ENCODE results near the gene TACR2. TPM values are rescaled to one million over a fixed set of nuclear protein-coding genes. Genes with fewer than 3 reads are reported as not detected.

Gene TACR2
- total and polyA plus RNA-seq, 2 donors (not counting 1 experiment from before 2014, with no cell fraction given): 0.15 to 0.17 TPM

DNA sequence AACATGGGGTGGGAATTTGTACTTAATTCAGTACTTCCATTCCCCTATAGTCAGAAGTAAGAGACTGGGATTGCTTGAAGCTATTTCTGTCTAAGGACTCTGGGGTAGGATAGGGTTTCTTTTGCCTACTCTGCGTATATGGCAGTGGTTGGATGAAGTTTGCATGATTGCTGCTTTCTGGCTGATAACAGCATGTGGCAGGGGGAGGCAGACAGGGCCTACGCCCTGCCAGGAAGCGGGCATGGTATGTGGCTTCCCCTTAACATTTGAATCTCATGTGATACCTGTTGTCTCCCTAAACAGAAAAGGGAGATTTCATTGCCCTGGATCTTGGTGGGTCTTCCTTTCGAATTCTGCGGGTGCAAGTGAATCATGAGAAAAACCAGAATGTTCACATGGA is 57.1 kb downstream of the TACR2 start:
- DNase-seq (ENCODE audit: low read depth in 2 of 2): no peak
- Histone ChIP-seq H3K9ac (ENCODE audit: insufficient read depth, low read length) (no peak overlapping the region), H4K20me1 (ENCODE audit: control insufficient read depth, extremely low read depth, insufficient read depth, low read length) (no peaks in the 10 kb centered on the region)

DNA sequence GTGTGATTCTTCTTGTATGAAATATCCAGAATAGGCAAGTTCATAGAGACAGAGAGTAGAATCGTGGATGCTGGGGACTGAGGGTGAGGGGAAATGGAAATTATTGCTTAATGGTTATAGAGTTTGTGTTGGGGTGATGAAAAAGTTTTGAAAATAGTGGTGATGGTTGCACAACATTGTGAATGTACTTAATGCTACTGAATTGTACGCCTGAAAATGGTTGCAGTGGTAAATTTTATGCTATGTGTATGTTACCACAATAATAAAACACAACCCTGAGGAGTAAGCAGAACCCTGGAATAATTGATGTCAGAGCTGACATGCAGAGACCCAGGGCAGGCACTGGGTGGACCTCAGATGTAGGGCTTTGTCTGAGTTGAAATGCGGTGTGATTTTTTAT is 57.6 kb downstream of the TACR2 start:
- DNase-seq (ENCODE audit: low read depth in 2 of 2): peak in 1 of 2 donors; percentile 68
- TF ChIP-seq, protein P1, sequence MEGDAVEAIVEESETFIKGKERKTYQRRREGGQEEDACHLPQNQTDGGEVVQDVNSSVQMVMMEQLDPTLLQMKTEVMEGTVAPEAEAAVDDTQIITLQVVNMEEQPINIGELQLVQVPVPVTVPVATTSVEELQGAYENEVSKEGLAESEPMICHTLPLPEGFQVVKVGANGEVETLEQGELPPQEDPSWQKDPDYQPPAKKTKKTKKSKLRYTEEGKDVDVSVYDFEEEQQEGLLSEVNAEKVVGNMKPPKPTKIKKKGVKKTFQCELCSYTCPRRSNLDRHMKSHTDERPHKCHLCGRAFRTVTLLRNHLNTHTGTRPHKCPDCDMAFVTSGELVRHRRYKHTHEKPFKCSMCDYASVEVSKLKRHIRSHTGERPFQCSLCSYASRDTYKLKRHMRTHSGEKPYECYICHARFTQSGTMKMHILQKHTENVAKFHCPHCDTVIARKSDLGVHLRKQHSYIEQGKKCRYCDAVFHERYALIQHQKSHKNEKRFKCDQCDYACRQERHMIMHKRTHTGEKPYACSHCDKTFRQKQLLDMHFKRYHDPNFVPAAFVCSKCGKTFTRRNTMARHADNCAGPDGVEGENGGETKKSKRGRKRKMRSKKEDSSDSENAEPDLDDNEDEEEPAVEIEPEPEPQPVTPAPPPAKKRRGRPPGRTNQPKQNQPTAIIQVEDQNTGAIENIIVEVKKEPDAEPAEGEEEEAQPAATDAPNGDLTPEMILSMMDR (conservative IDR thresholded peaks at IDR 0.05 in 1 of 2, IDR thresholded peaks at IDR 0.05 in 1 of 2; ENCODE audit: low read depth in 1 of 2, low read length in 2 of 2): no peak
- TF ChIP-seq EZH2 (IDR thresholded peaks at IDR 0.05; ENCODE audit: low read length, missing control alignments): no peak
- H3K79me2 ChIP-seq (ENCODE audit: control insufficient read depth, insufficient read depth, low read length): peaks cover 13% of the 10 kb centered on the region

More for the DNA sequence above, 57.1 kb downstream of the TACR2 start:
- Histone ChIP-seq H3K4me3 (replicated peaks in 1 of 4; ENCODE audit: control extremely low read depth in 1 of 4, insufficient read depth in 1 of 4, low read depth in 3 of 4, low read length in 4 of 4) (no peak overlapping the region), H3K9me3 (ENCODE audit: control insufficient read depth, insufficient read depth, low read depth, low read length) (no peaks in the 10 kb centered on the region), H3K36me3 (ENCODE audit: control insufficient read depth, insufficient read depth, low read length) (peaks cover 2% of the 10 kb centered on the region), H3K79me2 (ENCODE audit: control insufficient read depth, insufficient read depth, low read length) (peaks cover 9% of the 10 kb centered on the region), H3K27me3 (ENCODE audit: control insufficient read depth, insufficient read depth, low read length) (no peaks in the 10 kb centered on the region), H2AFZ (ENCODE audit: low read length) (no peak overlapping the region), H3K27ac (ENCODE audit: insufficient read depth, low read length) (no peak overlapping the region), H3K4me2 (ENCODE audit: extremely low read depth, insufficient read depth, low read length) (no peak overlapping the region), H3K4me1 (ENCODE audit: control insufficient read depth, extremely low read depth, insufficient read depth, low read length) (peaks cover 26% of the 10 kb centered on the region)
- TF ChIP-seq, protein P1 (conservative IDR thresholded peaks at IDR 0.05 in 1 of 2, IDR thresholded peaks at IDR 0.05 in 1 of 2; ENCODE audit: low read depth in 1 of 2, low read length in 2 of 2): no peak
- TF ChIP-seq EZH2 (IDR thresholded peaks at IDR 0.05; ENCODE audit: low read length, missing control alignments): no peak

DNA sequence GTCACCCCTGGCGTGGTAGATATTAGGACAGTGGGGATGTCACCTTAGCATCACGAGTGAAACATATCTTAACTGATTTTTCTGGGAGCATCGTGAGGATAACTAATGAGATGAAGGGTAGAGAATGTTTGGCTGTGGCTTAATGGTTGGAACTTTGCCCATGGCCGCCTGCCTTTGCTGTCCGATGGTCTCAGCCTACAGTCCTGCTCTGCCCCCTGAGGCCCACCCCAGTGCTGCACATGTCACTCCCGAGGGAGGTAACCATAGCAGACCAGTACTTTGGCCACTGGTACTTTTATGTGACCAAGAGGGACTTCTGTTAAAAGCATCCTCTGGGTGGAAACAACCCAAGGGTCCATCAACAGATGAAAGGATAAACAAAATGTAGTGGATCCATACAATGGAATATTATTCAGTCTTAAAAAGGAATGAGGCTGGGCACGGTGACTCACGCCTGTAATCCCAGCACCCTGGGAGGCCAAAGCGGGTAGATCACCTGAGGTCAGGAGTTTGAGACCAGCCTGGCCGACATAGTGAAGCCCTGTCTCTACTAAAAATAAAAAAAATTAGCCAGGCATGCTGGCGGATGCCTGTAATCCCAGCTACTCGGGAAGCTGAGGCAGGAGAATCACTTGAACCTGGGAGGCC is 58.4 kb downstream of the TACR2 start:
- Histone ChIP-seq H2AFZ (ENCODE audit: low read length) (no peak overlapping the region), H3K4me2 (ENCODE audit: extremely low read depth, insufficient read depth, low read length) (no peak overlapping the region), H4K20me1 (ENCODE audit: control insufficient read depth, extremely low read depth, insufficient read depth, low read length) (no peaks in the 10 kb centered on the region), H3K9me3 (ENCODE audit: control insufficient read depth, insufficient read depth, low read depth, low read length) (no peaks in the 10 kb centered on the region), H3K9ac (ENCODE audit: insufficient read depth, low read length) (no peak overlapping the region), H3K36me3 (ENCODE audit: control insufficient read depth, insufficient read depth, low read length) (peaks cover 2% of the 10 kb centered on the region), H3K4me3 (replicated peaks in 1 of 4; ENCODE audit: control extremely low read depth in 1 of 4, insufficient read depth in 1 of 4, low read depth in 3 of 4, low read length in 4 of 4) (no peak overlapping the region), H3K79me2 (ENCODE audit: control insufficient read depth, insufficient read depth, low read length) (peaks cover 20% of the 10 kb centered on the region), H3K4me1 (ENCODE audit: control insufficient read depth, extremely low read depth, insufficient read depth, low read length) (peaks cover 32% of the 10 kb centered on the region), H3K27ac (ENCODE audit: insufficient read depth, low read length) (no peak overlapping the region), H3K27me3 (ENCODE audit: control insufficient read depth, insufficient read depth, low read length) (no peaks in the 10 kb centered on the region)
- TF ChIP-seq, protein P1 (conservative IDR thresholded peaks at IDR 0.05 in 1 of 2, IDR thresholded peaks at IDR 0.05 in 1 of 2; ENCODE audit: low read depth in 1 of 2, low read length in 2 of 2): no peak
- TF ChIP-seq EZH2 (IDR thresholded peaks at IDR 0.05; ENCODE audit: low read length, missing control alignments): no peak
- DNase-seq (ENCODE audit: low read depth in 2 of 2): no peak

More for the DNA sequence above, 57.6 kb downstream of the TACR2 start:
- H3K9me3 ChIP-seq (ENCODE audit: control insufficient read depth, insufficient read depth, low read depth, low read length): no peaks in the 10 kb centered on the region
- no peaks in the 10 kb centered on the region for H4K20me1 ChIP-seq (ENCODE audit: control insufficient read depth, extremely low read depth, insufficient read depth, low read length)
- H3K4me3 ChIP-seq (replicated peaks in 1 of 4; ENCODE audit: control extremely low read depth in 1 of 4, insufficient read depth in 1 of 4, low read depth in 3 of 4, low read length in 4 of 4): no peak overlapping the region
- no peak overlapping the region for H3K27ac ChIP-seq (ENCODE audit: insufficient read depth, low read length)
- peaks cover 26% of the 10 kb centered on the region for H3K4me1 ChIP-seq (ENCODE audit: control insufficient read depth, extremely low read depth, insufficient read depth, low read length)
- H3K4me2 ChIP-seq (ENCODE audit: extremely low read depth, insufficient read depth, low read length): no peak overlapping the region
- no peaks in the 10 kb centered on the region for H3K27me3 ChIP-seq (ENCODE audit: control insufficient read depth, insufficient read depth, low read length)
- H3K36me3 ChIP-seq (ENCODE audit: control insufficient read depth, insufficient read depth, low read length): peaks cover 2% of the 10 kb centered on the region
- no peak overlapping the region for H3K9ac ChIP-seq (ENCODE audit: insufficient read depth, low read length)
- no peak overlapping the region for H2AFZ ChIP-seq (ENCODE audit: low read length)
